ENCODE measurements around the gene SH3GL3.

GRCh38 chr15:83588441-83588840, 141.3 kb downstream of the SH3GL3 start:
- no peak for TF ChIP-seq CTCF (IDR thresholded peaks at IDR 0.05; ENCODE audit: low read length)
- no peak for TF ChIP-seq EZH2 (IDR thresholded peaks at IDR 0.05; ENCODE audit: borderline replicate concordance, low read length)
